WTC11 (cell line): ENCODE data around the gene MED9. TPM values are rescaled to one million over a fixed set of nuclear protein-coding genes. Genes with fewer than 3 reads are reported as not detected.

ENCODE experiments used
- ATAC-seq: fragments of 200-7000 bp; cut with Tn5 transposase; 2 replicates; pipeline ENCODE4 v1.10.0; 2021; ENCODE audit warnings: mild to moderate bottlenecking, moderate library complexity
- CTCF ChIA-PET: fragments of 300-600 bp; sonication (Branson Sonifier 250); formaldehyde crosslinking; loops from one replicate; lab custom pipeline; 2021; ENCODE audit warnings: antibody characterized with exemption; lab: Charles Lee
- POLR2A ChIA-PET: fragments of 350-600 bp; sonication (Branson Sonifier 250); formaldehyde crosslinking; loops from one replicate; lab custom pipeline; 2021; ENCODE audit warnings: antibody characterized with exemption; lab: Charles Lee
- DNase-seq: peaks from one replicate; pipeline ENCODE4 v3.0.0; 2021; ENCODE audit warnings: low spot score
- H3K27ac Mint-ChIP-seq: 2 replicates; pipeline ENCODE4 v1.8.0; 2021; ENCODE audit warnings: mixed read lengths
- H3K27me3 Mint-ChIP-seq: 2 replicates; pipeline ENCODE4 v1.8.0; 2021; ENCODE audit warnings: low read depth, mild to moderate bottlenecking, moderate library complexity, mixed read lengths
- H3K36me3 Mint-ChIP-seq: 2 replicates; pipeline ENCODE4 v1.8.0; 2021; ENCODE audit warnings: mixed read lengths
- H3K4me1 Mint-ChIP-seq: 2 replicates; pipeline ENCODE4 v1.8.0; 2022; ENCODE audit warnings: mixed read lengths
- H3K4me3 Mint-ChIP-seq: 2 replicates; pipeline ENCODE4 v1.8.0; 2021; ENCODE audit warnings: mild to moderate bottlenecking, moderate library complexity, mixed read lengths
- H3K9me3 Mint-ChIP-seq: 2 replicates; pipeline ENCODE4 v1.8.0; 2021; ENCODE audit warnings: mixed read lengths
- ATF2 ChIP-seq: sonication (generic); formaldehyde crosslinking; IDR thresholded peaks from 2 replicates; pipeline ENCODE4 v1.8.1; 2022; ENCODE audit warnings: low read depth, missing genetic modification reagents, borderline replicate concordance
- CREB1 ChIP-seq: sonication (generic); formaldehyde crosslinking; IDR thresholded peaks from 2 replicates; pipeline ENCODE4 v1.8.0; 2023; ENCODE audit warnings: mild to moderate bottlenecking, missing genetic modification reagents
- E2F1 ChIP-seq: sonication (generic); formaldehyde crosslinking; IDR thresholded peaks from 2 replicates; pipeline ENCODE4 v1.8.0; 2022; ENCODE audit warnings: mild to moderate bottlenecking, missing genetic modification reagents
- E2F5 ChIP-seq: sonication (generic); formaldehyde crosslinking; IDR thresholded peaks from 2 replicates; pipeline ENCODE4 v1.8.1; 2022; ENCODE audit warnings: mild to moderate bottlenecking, moderate library complexity, missing genetic modification reagents
- ESRRA ChIP-seq: sonication (generic); formaldehyde crosslinking; IDR thresholded peaks from 2 replicates; pipeline ENCODE4 v1.8.1; 2022; ENCODE audit warnings: mild to moderate bottlenecking, missing genetic modification reagents, borderline replicate concordance
- FOXP1 ChIP-seq: sonication (generic); formaldehyde crosslinking; IDR thresholded peaks from 2 replicates; pipeline ENCODE4 v1.8.0; 2022; ENCODE audit warnings: missing genetic modification reagents, mild to moderate bottlenecking, moderate library complexity, borderline replicate concordance
- GABPB1 ChIP-seq: sonication (generic); formaldehyde crosslinking; IDR thresholded peaks from 2 replicates; pipeline ENCODE4 v1.8.1; 2023; ENCODE audit warnings: mild to moderate bottlenecking, missing genetic modification reagents
- GRHL2 ChIP-seq: fragments of 250-450 bp; sonication (Bioruptor Pico); IDR thresholded peaks from 2 replicates; pipeline ENCODE4 v1.8.0; 2022; ENCODE audit warnings: mild to moderate bottlenecking, moderate library complexity; ENCODE audit not compliant: insufficient replicate concordance, severe bottlenecking
- HMGA2 ChIP-seq: fragments of 250-450 bp; sonication (Bioruptor Pico); IDR thresholded peaks from 2 replicates; pipeline ENCODE4 v1.4.0; 2021; ENCODE audit warnings: mild to moderate bottlenecking, moderate library complexity
- IRF2 ChIP-seq: sonication (generic); formaldehyde crosslinking; IDR thresholded peaks from 2 replicates; pipeline ENCODE4 v1.8.0; 2022; ENCODE audit warnings: low read depth, missing genetic modification reagents, borderline replicate concordance
- NFE2L1 ChIP-seq: sonication (generic); formaldehyde crosslinking; IDR thresholded peaks from 2 replicates; pipeline ENCODE4 v1.8.1; 2023; ENCODE audit warnings: missing genetic modification reagents
- NR1H2 ChIP-seq: sonication (generic); formaldehyde crosslinking; IDR thresholded peaks from 2 replicates; pipeline ENCODE4 v1.9.0; 2021; ENCODE audit warnings: mild to moderate bottlenecking, moderate library complexity, missing genetic modification reagents
- OVOL2 ChIP-seq: fragments of 250-450 bp; sonication (Bioruptor Pico); IDR thresholded peaks from 2 replicates; pipeline ENCODE4 v1.9.0; 2021; ENCODE audit warnings: mild to moderate bottlenecking, borderline replicate concordance
- ZMAT4 ChIP-seq: fragments of 250-450 bp; sonication (Bioruptor Pico); IDR thresholded peaks from 2 replicates; pipeline ENCODE4 v1.9.0; 2021; ENCODE audit warnings: mild to moderate bottlenecking
- ZNF423 ChIP-seq: fragments of 250-450 bp; sonication (Bioruptor Pico); IDR thresholded peaks from 2 replicates; pipeline ENCODE4 v2.1.2; 2022; ENCODE audit warnings: mild to moderate bottlenecking, moderate library complexity
- ZSCAN18 ChIP-seq: fragments of 250-450 bp; sonication (Bioruptor Pico); IDR thresholded peaks from 2 replicates; pipeline ENCODE4 v2.1.2; 2022; ENCODE audit warnings: mild to moderate bottlenecking, moderate library complexity
- total RNA-seq: library from RNA; stranded (reverse); gene quantifications from 3 replicates; pipeline ENCODE4 v1.2.3, GENCODE V29; 2021

MED9 gene
- total RNA-seq, 1 experiment from 2014 or later = 21.1 TPM

GRCh38 chr17:17443173-17443572 is 33.6 kb upstream of the MED9 start:
- H3K4me1 Mint-ChIP-seq = peaks cover 23% of the 10 kb centered on the region
- peaks cover 11% of the 10 kb centered on the region for H3K27me3 Mint-ChIP-seq
- CTCF ChIA-PET = interaction anchor here (0.6 to 0.8 kb wide), 2 partner anchors 54 to 170 kb away, joined by 4 to 5 read pairs; no protein-coding TSS in a partner anchor
- ATAC-seq (no peak), DNase-seq (no peak)
- peaks cover 20% of the 10 kb centered on the region for H3K9me3 Mint-ChIP-seq
- H3K4me3 Mint-ChIP-seq = no peak overlapping the region
- POLR2A ChIA-PET = no interaction called here
- no peak overlapping the region for H3K27ac Mint-ChIP-seq
- peaks cover 4% of the 10 kb centered on the region; the same call in 1 of the 2 replicates for H3K36me3 Mint-ChIP-seq
- TF ChIP-seq NFE2L1 (no peak), GABPB1 (peak; percentile 89), ESRRA (CRISPR knock-in tag) (no peak)

- H3K27ac Mint-ChIP-seq = no peak overlapping the region
- ChIA-PET POLR2A (no interaction called here), CTCF (interaction anchor here (1.7 to 1.9 kb wide), 2 partner anchors 11 to 51 kb away, joined by 9 to 12 read pairs; partner anchors contain the start of gene RASD1)
- peaks cover 19% of the 10 kb centered on the region for H3K4me1 Mint-ChIP-seq
- peaks cover 17% of the 10 kb centered on the region for H3K27me3 Mint-ChIP-seq
- DNase-seq = no peak
- peaks cover 4% of the 10 kb centered on the region; the same call in 1 of the 2 replicates for H3K36me3 Mint-ChIP-seq
- peaks cover 21% of the 10 kb centered on the region for H3K9me3 Mint-ChIP-seq
- ATAC-seq = no peak; the same call in 1 of the 2 replicates
- no peak for TF ChIP-seq FOXP1 (CRISPR knock-in tag)
- no peak for TF ChIP-seq CREB1 (CRISPR knock-in tag)
- TF ChIP-seq GRHL2 (CRISPR knock-in tag) = no peak
- no peak for TF ChIP-seq E2F1 (CRISPR knock-in tag)
- TF ChIP-seq ZSCAN18 (CRISPR knock-in tag) = no peak
- TF ChIP-seq E2F5 = no peak
- no peak for TF ChIP-seq NR1H2 (CRISPR knock-in tag)
- TF ChIP-seq ZMAT4 (CRISPR knock-in tag) = no peak
- TF ChIP-seq IRF2 (CRISPR knock-in tag) = no peak
- no peak for TF ChIP-seq ZNF423 (CRISPR knock-in tag)
- TF ChIP-seq OVOL2 (CRISPR knock-in tag) = no peak
- no peak for TF ChIP-seq HMGA2 (CRISPR knock-in tag)
- no peak overlapping the region for H3K4me3 Mint-ChIP-seq
Measured at GRCh38 chr17:17445296-17445924, 31.4 kb upstream of the MED9 start.

- Mint-ChIP-seq H3K4me1 (peaks cover 17% of the 10 kb centered on the region), H3K27ac (peak overlapping the region; percentile 46; the same call in 1 of the 2 replicates), H3K27me3 (peaks cover 17% of the 10 kb centered on the region), H3K4me3 (no peak overlapping the region), H3K36me3 (peaks cover 4% of the 10 kb centered on the region; the same call in 1 of the 2 replicates), H3K9me3 (peaks cover 20% of the 10 kb centered on the region)
- ATAC-seq (no peak), DNase-seq (no peak)
- TF ChIP-seq ATF2 (CRISPR knock-in tag) (no peak), GABPB1 (peak; percentile 99)
- ChIA-PET POLR2A (no interaction called here), CTCF (interaction anchor here (1.1 to 1.9 kb wide), 3 partner anchors 11 to 58 kb away, joined by 3 to 12 read pairs (median 9); partner anchors contain the start of gene RASD1)
Measured at GRCh38 chr17:17445925-17446665, 30.7 kb upstream of the MED9 start.
